H1 (cell line): ENCODE data around the gene ADARB2. TPM values are rescaled to one million over a fixed set of nuclear protein-coding genes. Genes with fewer than 3 reads are reported as not detected.

Source experiments
- CTCF ChIA-PET: fragments of 300-600 bp; sonication (Branson Sonifier 250); formaldehyde crosslinking; loops from one replicate; lab custom pipeline; 2021; ENCODE audit not compliant: partially characterized antibody; lab: Charles Lee
- POLR2A ChIA-PET: fragments of 300-600 bp; sonication (Branson Sonifier 250); formaldehyde crosslinking; loops from one replicate; lab custom pipeline; 2021; ENCODE audit warnings: inconsistent platforms; ENCODE audit not compliant: partially characterized antibody; lab: Charles Lee
- DNase-seq, 2 experiments: peaks; one replicate each; pipeline versions ENCODE4 v3.0.0 to v3.0.0-alpha.2; 2010 to 2022; ENCODE audit warnings: low spot score in 2 of 2, low read depth in 1 of 2, mixed read lengths in 1 of 2
- FAIRE-seq: peaks from 2 replicates; lab custom pipeline; 2011; peaks lifted over from hg19 to GRCh38; lab: Jason Lieb, UNC
- H2AFZ ChIP-seq: 2 replicates; pipeline ENCODE4 v1.8.1; 2012; ENCODE audit warnings: low read length, inconsistent platforms
- H2AK5ac ChIP-seq: 2 replicates; pipeline ENCODE4 v1.6.1; 2013; ENCODE audit warnings: low read depth, low read length
- H2BK120ac ChIP-seq: replicated peaks from 2 replicates; pipeline ENCODE3; 2013; ENCODE audit warnings: low read depth, low read length, inconsistent platforms
- H2BK12ac ChIP-seq: 2 replicates; pipeline ENCODE4 v1.6.1; 2013; ENCODE audit warnings: low read depth, low read length
- H2BK15ac ChIP-seq: 2 replicates; pipeline ENCODE4 v1.6.1; 2013; ENCODE audit warnings: low read length
- H2BK20ac ChIP-seq: 2 replicates; pipeline ENCODE4 v1.6.1; 2013; ENCODE audit warnings: low read length
- H2BK5ac ChIP-seq: 2 replicates; pipeline ENCODE4 v1.6.1; 2013; ENCODE audit warnings: low read depth, low read length
- H3K14ac ChIP-seq: 2 replicates; pipeline ENCODE4 v1.6.1; 2013; ENCODE audit warnings: inconsistent platforms; ENCODE audit not compliant: insufficient read length
- H3K18ac ChIP-seq: 2 replicates; pipeline ENCODE4 v1.6.1; 2013; ENCODE audit warnings: low read length; ENCODE audit errors: extremely low read depth
- H3K23ac ChIP-seq: 2 replicates; pipeline ENCODE4 v1.6.1; 2013; ENCODE audit warnings: inconsistent platforms; ENCODE audit not compliant: insufficient read length
- H3K23me2 ChIP-seq: 2 replicates; pipeline ENCODE4 v1.6.1; 2013; ENCODE audit warnings: low read depth, low read length
- H3K27ac ChIP-seq: 2 replicates; pipeline ENCODE4 v1.6.1; 2011; ENCODE audit warnings: low read depth, low read length, inconsistent platforms
- H3K27me3 ChIP-seq, 4 experiments: replicated peaks in 1 of 4; 1 replicate in 1 of 4; 2 replicates in 3 of 4; pipeline versions ENCODE4 v1.6.1 to v1.8.1; 2011 to 2013; ENCODE audit warnings: low read length in 3 of 4, mild to moderate bottlenecking in 3 of 4, inconsistent platforms in 2 of 4, mixed read lengths in 2 of 4, moderate library complexity in 1 of 4; ENCODE audit not compliant: control insufficient read depth in 3 of 4, insufficient read depth in 3 of 4; ENCODE audit errors: extremely low read depth in 1 of 4
- H3K36me3 ChIP-seq, 4 experiments: 2 replicates each; pipeline versions ENCODE4 v1.6.1 to v1.8.1; 2011 to 2013; ENCODE audit warnings: mild to moderate bottlenecking in 4 of 4, low read length in 3 of 4, moderate library complexity in 2 of 4, control low read depth in 1 of 4, inconsistent platforms in 1 of 4; ENCODE audit not compliant: insufficient read depth in 4 of 4, control insufficient read depth in 2 of 4
- H3K4ac ChIP-seq: replicated peaks from 2 replicates; pipeline ENCODE3; 2013; ENCODE audit warnings: low read length, low read depth, mixed read lengths, inconsistent platforms; ENCODE audit not compliant: insufficient read length
- H3K4me1 ChIP-seq, 4 experiments: replicated peaks in 1 of 4; 1 replicate in 1 of 4; 2 replicates in 3 of 4; pipeline versions ENCODE4 v1.6.1 to v1.8.1; 2011 to 2013; ENCODE audit warnings: low read length in 3 of 4, inconsistent platforms in 2 of 4, mixed read lengths in 1 of 4; ENCODE audit not compliant: insufficient read depth in 4 of 4, control insufficient read depth in 3 of 4
- H3K4me2 ChIP-seq, 2 experiments: 2 replicates each; pipeline versions ENCODE4 v1.6.1 to v1.8.1; 2011 to 2013; ENCODE audit warnings: low read depth in 2 of 2, low read length in 2 of 2, control low read depth in 1 of 2, inconsistent platforms in 1 of 2, mild to moderate bottlenecking in 1 of 2; ENCODE audit not compliant: insufficient read depth in 1 of 2
- H3K4me3 ChIP-seq, 4 experiments: fragments of 200-600, 300-600 bp in 1 of 4; sonication (generic), shearing (Covaris generic), sonication (Bioruptor Twin) in 1 of 4; 2 replicates each; pipeline versions ENCODE4 v1.5.1 to v1.8.1; 2011 to 2016; ENCODE audit warnings: low read length in 4 of 4, low read depth in 3 of 4, control low read depth in 2 of 4, inconsistent platforms in 2 of 4, mild to moderate bottlenecking in 2 of 4, mixed read lengths in 1 of 4, moderate library complexity in 1 of 4; ENCODE audit not compliant: insufficient read depth in 2 of 4; ENCODE audit errors: extremely low read depth in 1 of 4
- H3K56ac ChIP-seq: replicated peaks from 2 replicates; pipeline ENCODE3; 2013; ENCODE audit warnings: low read depth, mild to moderate bottlenecking, mixed read lengths, low read length, inconsistent platforms; ENCODE audit not compliant: insufficient read length
- H3K79me1 ChIP-seq: 2 replicates; pipeline ENCODE4 v1.6.1; 2013; ENCODE audit warnings: low read depth, low read length, control low read depth
- H3K79me2 ChIP-seq, 2 experiments: 2 replicates each; pipeline versions ENCODE4 v1.6.1 to v1.8.1; 2012 to 2013; ENCODE audit warnings: low read length in 2 of 2, mild to moderate bottlenecking in 2 of 2, inconsistent platforms in 1 of 2; ENCODE audit not compliant: insufficient read depth in 2 of 2, control insufficient read depth in 1 of 2
- H3K9ac ChIP-seq, 4 experiments: replicated peaks in 1 of 4; 1 replicate in 1 of 4; 2 replicates in 3 of 4; pipeline versions ENCODE4 v1.6.1 to v1.8.1; 2011 to 2013; ENCODE audit warnings: low read depth in 3 of 4, low read length in 3 of 4, control low read depth in 2 of 4, mild to moderate bottlenecking in 2 of 4, moderate library complexity in 2 of 4, inconsistent platforms in 1 of 4; ENCODE audit errors: extremely low read depth in 1 of 4
- H3K9me3 ChIP-seq, 2 experiments: 2 replicates each; pipeline versions ENCODE4 v1.6.1 to v1.8.1; 2012 to 2013; ENCODE audit warnings: mild to moderate bottlenecking in 2 of 2, moderate library complexity in 2 of 2, control low read depth in 1 of 2, inconsistent platforms in 1 of 2, low read depth in 1 of 2, low read length in 1 of 2, mixed read lengths in 1 of 2; ENCODE audit not compliant: insufficient read depth in 2 of 2
- H4K20me1 ChIP-seq, 2 experiments: replicated peaks in 1 of 2; 2 replicates each; pipeline versions ENCODE3 to v1.8.1; 2011 to 2013; ENCODE audit warnings: inconsistent platforms in 2 of 2, low read length in 2 of 2, mild to moderate bottlenecking in 1 of 2; ENCODE audit not compliant: insufficient read depth in 2 of 2, control insufficient read depth in 1 of 2
- H4K5ac ChIP-seq: 2 replicates; pipeline ENCODE4 v1.6.1; 2013; ENCODE audit warnings: low read length, low read depth, mixed read lengths, inconsistent platforms; ENCODE audit not compliant: insufficient read length
- H4K8ac ChIP-seq: 2 replicates; pipeline ENCODE4 v1.8.0; 2013; ENCODE audit warnings: mild to moderate bottlenecking, moderate library complexity, low read length, inconsistent platforms; ENCODE audit not compliant: insufficient read depth; ENCODE audit errors: extremely low read depth
- H4K91ac ChIP-seq: replicated peaks from 2 replicates; pipeline ENCODE3; 2013; ENCODE audit warnings: low read length, mixed read lengths, inconsistent platforms; ENCODE audit not compliant: insufficient read length
- ATF2 ChIP-seq: IDR thresholded peaks from 2 replicates; pipeline ENCODE4 v1.6.1; 2012; ENCODE audit warnings: low read length, inconsistent platforms
- BRCA1 ChIP-seq: IDR thresholded peaks from 2 replicates; pipeline ENCODE4 v1.6.1; 2012; ENCODE audit warnings: low read depth, low read length, improper control_type of control experiment
- HDAC6 ChIP-seq: IDR thresholded peaks from one replicate; pipeline ENCODE4 v1.7.1; 2012; ENCODE audit warnings: low read depth, mild to moderate bottlenecking, inconsistent platforms, low read length, moderate library complexity
- KDM4A ChIP-seq: IDR thresholded peaks from one replicate; pipeline ENCODE4 v1.7.1; 2012; ENCODE audit warnings: low read depth, mild to moderate bottlenecking, moderate library complexity, low read length, inconsistent platforms; ENCODE audit not compliant: severe bottlenecking
- SIRT6 ChIP-seq: IDR thresholded peaks from one replicate; pipeline ENCODE4 v1.7.1; 2012; ENCODE audit warnings: low read length, inconsistent platforms
- TBP ChIP-seq: IDR thresholded peaks from 2 replicates; pipeline ENCODE4 v1.6.1; 2011; ENCODE audit warnings: low read depth, low read length, improper control_type of control experiment
- TCF12 ChIP-seq: IDR thresholded peaks from 2 replicates; pipeline ENCODE4 v1.6.1; 2011; ENCODE audit warnings: low read depth, mild to moderate bottlenecking, low read length
- WGBS, 2 experiments: shearing (Covaris generic) in 1 of 2; methylation state at CpG; one replicate each; pipeline versions ENCODE4 v1.1.6 to v1.1.7; 2013 to 2015; ENCODE audit warnings: low lambda C conversion rate in 2 of 2, mixed read lengths in 2 of 2, inconsistent platforms in 1 of 2, low coverage in 1 of 2, missing lambda C conversion rate in 1 of 2; ENCODE audit not compliant: insufficient replicate concordance in 2 of 2, insufficient coverage in 1 of 2, insufficient read length in 1 of 2; ENCODE audit errors: extremely low coverage in 1 of 2, missing lambda C conversion rate in 1 of 2; 5-methylcytosine and 5-hydroxymethylcytosine counted together
- polyA plus RNA-seq, 7 experiments: library from polyadenylated mRNA; depleted of rRNA in 3 of 7; stranded (reverse) in 5 of 7; unstranded in 2 of 7; fragments of >200 nt in 5 of 7; fragments of 200-250 nt in 2 of 7; gene quantifications; 1 replicate in 5 of 7; 2 replicates in 1 of 7; 4 replicates in 1 of 7; pipeline versions ENCODE4 v1.2.1 to v1.2.3, GENCODE V29; 2011 to 2013; ENCODE audit warnings: missing spikeins in 2 of 7, mixed read lengths in 2 of 7
- total RNA-seq: library from RNA; stranded (reverse); fragmentation: NEBNext Ultra II Directional; extraction: Animal tissue kit (Norgen Biotek cat#: 25700); gene quantifications from 2 replicates; pipeline ENCODE4 v1.2.1, GENCODE V29; 2021

ADARB2 gene
- total and polyA plus RNA-seq, 2 of the 8 experiments (the other 6 are each of a cell fraction or from before 2014, with no cell fraction given): 2.2 to 2.8 TPM

- Histone ChIP-seq H2BK15ac (no peak overlapping the region), H2AFZ (0 out of 2 replicates have a peak overlapping the region, but pooled peaks have one; percentile 19), H4K91ac (no peak overlapping the region), H2BK120ac (no peak overlapping the region), H3K9ac (no peak overlapping the region), H3K14ac (no peak overlapping the region), H3K9me3 (no peaks in the 10 kb centered on the region), H4K5ac (no peak overlapping the region), H3K27ac (no peak overlapping the region), H3K36me3 (no peaks in the 10 kb centered on the region), H3K4me1 (no peaks in the 10 kb centered on the region; a peak in 1 of 7 replicates), H3K4me3 (no peak overlapping the region), H3K79me2 (no peaks in the 10 kb centered on the region), H3K56ac (no peak overlapping the region), H3K18ac (no peak overlapping the region), H3K4me2 (no peak overlapping the region), H3K23me2 (no peaks in the 10 kb centered on the region), H3K79me1 (no peaks in the 10 kb centered on the region), H3K23ac (no peak overlapping the region), H2BK12ac (no peak overlapping the region), H2BK20ac (no peak overlapping the region), H2AK5ac (no peak overlapping the region), H3K27me3 (peaks cover 0 to 2% (median 0%) of the 10 kb centered on the region in 4 experiments; a peak in 2 of 7 replicates), H3K4ac (no peak overlapping the region), H4K20me1 (peaks cover 0 to 4% of the 10 kb centered on the region in 2 experiments), H2BK5ac (no peak overlapping the region), H4K8ac (no peak overlapping the region)
- FAIRE-seq (no peak), DNase-seq (peak in 1 of 2 experiments; percentile 47)
- TF ChIP-seq KDM4A (no peak), TCF12 (no peak), ATF2 (no peak), SIRT6 (no peak), TBP (no peak), HDAC6 (no peak), BRCA1 (no peak)
- POLR2A ChIA-PET: interaction anchor here (1.2 kb wide), 1 partner anchor 44 kb away, joined by 3 read pairs; no protein-coding TSS in a partner anchor
- CTCF ChIA-PET: interaction anchor here (0.8 to 1.4 kb wide), 4 partner anchors 15 to 44 kb away, joined by 3 to 4 read pairs (median 3); no protein-coding TSS in a partner anchor
- WGBS, 2 experiments: 74% methylated on average over 20 of the region's 20 CpGs; no CpG with 5 or more reads in 1 of the 2 experiments
Observed at GRCh38 chr10:1153805-1154351, 583.4 kb downstream of the ADARB2 start.
